ENCODE measurements around the gene ASIC4.

ASIC4 gene

GRCh38 chr2:219578811-219579613 lies 64.7 kb downstream of the ASIC4 start:
- Histone ChIP-seq H3F3A (ENCODE audit: insufficient read depth) (no peaks in the 10 kb centered on the region), H3K9ac (ENCODE audit: low read length) (no peak overlapping the region), H3K4me3 (ENCODE audit: insufficient read depth, low read length, poor library complexity, severe bottlenecking) (no peak overlapping the region), H3K79me2 (ENCODE audit: insufficient read depth, low read length) (no peaks in the 10 kb centered on the region), H2AFZ (ENCODE audit: low read depth, low read length, severe bottlenecking) (no peak overlapping the region), H3K4me2 (ENCODE audit: low read depth, low read length, poor library complexity, severe bottlenecking) (no peak overlapping the region), H3K27ac (ENCODE audit: low read depth, low read length) (no peak overlapping the region), H4K20me1 (ENCODE audit: low read depth, low read length) (no peaks in the 10 kb centered on the region), H3K9me3 (ENCODE audit: insufficient read depth, low read length) (no peaks in the 10 kb centered on the region), H3K36me3 (ENCODE audit: low read length) (no peaks in the 10 kb centered on the region), H3K9me2 (replicated peaks; ENCODE audit: insufficient read depth, low read length) (no peaks in the 10 kb centered on the region), H3K27me3 (ENCODE audit: low read length) (no peaks in the 10 kb centered on the region)
- no peak for TF ChIP-seq EZH2phosphoT487 (conservative IDR thresholded peaks at IDR 0.05; ENCODE audit: low read length)
- TF ChIP-seq, protein P1, sequence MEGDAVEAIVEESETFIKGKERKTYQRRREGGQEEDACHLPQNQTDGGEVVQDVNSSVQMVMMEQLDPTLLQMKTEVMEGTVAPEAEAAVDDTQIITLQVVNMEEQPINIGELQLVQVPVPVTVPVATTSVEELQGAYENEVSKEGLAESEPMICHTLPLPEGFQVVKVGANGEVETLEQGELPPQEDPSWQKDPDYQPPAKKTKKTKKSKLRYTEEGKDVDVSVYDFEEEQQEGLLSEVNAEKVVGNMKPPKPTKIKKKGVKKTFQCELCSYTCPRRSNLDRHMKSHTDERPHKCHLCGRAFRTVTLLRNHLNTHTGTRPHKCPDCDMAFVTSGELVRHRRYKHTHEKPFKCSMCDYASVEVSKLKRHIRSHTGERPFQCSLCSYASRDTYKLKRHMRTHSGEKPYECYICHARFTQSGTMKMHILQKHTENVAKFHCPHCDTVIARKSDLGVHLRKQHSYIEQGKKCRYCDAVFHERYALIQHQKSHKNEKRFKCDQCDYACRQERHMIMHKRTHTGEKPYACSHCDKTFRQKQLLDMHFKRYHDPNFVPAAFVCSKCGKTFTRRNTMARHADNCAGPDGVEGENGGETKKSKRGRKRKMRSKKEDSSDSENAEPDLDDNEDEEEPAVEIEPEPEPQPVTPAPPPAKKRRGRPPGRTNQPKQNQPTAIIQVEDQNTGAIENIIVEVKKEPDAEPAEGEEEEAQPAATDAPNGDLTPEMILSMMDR (IDR thresholded peaks at IDR 0.05; ENCODE audit: insufficient read depth, low read length, poor library complexity, severe bottlenecking), result no peak

DNA sequence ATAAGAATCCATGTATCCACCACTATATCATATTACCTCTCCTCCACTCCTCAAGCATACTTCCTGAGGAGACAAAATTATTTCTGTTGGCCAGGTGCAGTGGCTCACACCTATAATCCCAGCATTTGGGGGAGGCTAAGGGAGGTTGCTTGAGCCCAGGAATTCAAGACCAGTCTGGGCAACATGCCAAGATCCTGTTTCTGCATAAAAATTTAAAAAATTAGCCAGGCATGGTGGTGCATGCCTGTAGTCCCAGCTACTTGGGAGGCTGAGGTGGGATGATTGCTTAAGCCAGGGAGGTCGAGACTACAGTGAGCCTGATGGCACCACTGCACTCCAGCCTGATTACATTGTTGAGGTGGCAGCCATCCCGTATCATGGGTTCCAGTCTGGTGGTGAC lies 67.1 kb downstream of the ASIC4 start:
- H3K27ac ChIP-seq (ENCODE audit: low read depth, low read length), result no peak overlapping the region
- H3K9ac ChIP-seq (ENCODE audit: low read length), result no peak overlapping the region
- no peaks in the 10 kb centered on the region for H3K9me2 ChIP-seq (replicated peaks; ENCODE audit: insufficient read depth, low read length)
- no peaks in the 10 kb centered on the region for H3F3A ChIP-seq (ENCODE audit: insufficient read depth)
- H3K27me3 ChIP-seq (ENCODE audit: low read length), result no peaks in the 10 kb centered on the region
- H3K36me3 ChIP-seq (ENCODE audit: low read length), result no peaks in the 10 kb centered on the region
- no peaks in the 10 kb centered on the region for H3K79me2 ChIP-seq (ENCODE audit: insufficient read depth, low read length)
- H4K20me1 ChIP-seq (ENCODE audit: low read depth, low read length), result no peaks in the 10 kb centered on the region
- no peak overlapping the region for H3K4me2 ChIP-seq (ENCODE audit: low read depth, low read length, poor library complexity, severe bottlenecking)
- no peak overlapping the region for H2AFZ ChIP-seq (ENCODE audit: low read depth, low read length, severe bottlenecking)
- no peak overlapping the region for H3K4me3 ChIP-seq (ENCODE audit: insufficient read depth, low read length, poor library complexity, severe bottlenecking)
- no peak for TF ChIP-seq EZH2phosphoT487 (conservative IDR thresholded peaks at IDR 0.05; ENCODE audit: low read length)
- TF ChIP-seq, protein P1 (IDR thresholded peaks at IDR 0.05; ENCODE audit: insufficient read depth, low read length, poor library complexity, severe bottlenecking), result no peak
- H3K9me3 ChIP-seq (ENCODE audit: insufficient read depth, low read length), result no peaks in the 10 kb centered on the region
